Tibial nerve (tissue), 4 donors: ENCODE measurements around the gene DNAH10.

ENCODE experiments used
- EP300 ChIP-seq, 2 donors: sonication (generic); formaldehyde crosslinking; IDR thresholded peaks; one replicate each; pipeline ENCODE4 v1.6.1; 2017; ENCODE audit warnings: antibody characterized with exemption in 2 of 2, mild to moderate bottlenecking in 1 of 2
- POLR2A ChIP-seq, 2 donors: fragments of 450-650 bp; IDR thresholded peaks; one replicate each; pipeline ENCODE4 v1.6.1; 2017; ENCODE audit warnings: antibody characterized with exemption in 2 of 2, mild to moderate bottlenecking in 2 of 2, moderate library complexity in 2 of 2
- TF ChIP-seq, protein P1 (sequence below), 5 experiments: fragments of 200-600 bp in 3 of 5; fragments of 450-650 bp in 2 of 5; sonication (generic) in 3 of 5; IDR thresholded peaks; one replicate each; pipeline ENCODE4 v1.5.1; 2016 to 2019; ENCODE audit warnings: antibody characterized with exemption in 5 of 5, mild to moderate bottlenecking in 3 of 5, moderate library complexity in 2 of 5

GRCh38 chr12:123900871-123901376, 138.8 kb downstream of the DNAH10 start:
- TF ChIP-seq, protein P1, sequence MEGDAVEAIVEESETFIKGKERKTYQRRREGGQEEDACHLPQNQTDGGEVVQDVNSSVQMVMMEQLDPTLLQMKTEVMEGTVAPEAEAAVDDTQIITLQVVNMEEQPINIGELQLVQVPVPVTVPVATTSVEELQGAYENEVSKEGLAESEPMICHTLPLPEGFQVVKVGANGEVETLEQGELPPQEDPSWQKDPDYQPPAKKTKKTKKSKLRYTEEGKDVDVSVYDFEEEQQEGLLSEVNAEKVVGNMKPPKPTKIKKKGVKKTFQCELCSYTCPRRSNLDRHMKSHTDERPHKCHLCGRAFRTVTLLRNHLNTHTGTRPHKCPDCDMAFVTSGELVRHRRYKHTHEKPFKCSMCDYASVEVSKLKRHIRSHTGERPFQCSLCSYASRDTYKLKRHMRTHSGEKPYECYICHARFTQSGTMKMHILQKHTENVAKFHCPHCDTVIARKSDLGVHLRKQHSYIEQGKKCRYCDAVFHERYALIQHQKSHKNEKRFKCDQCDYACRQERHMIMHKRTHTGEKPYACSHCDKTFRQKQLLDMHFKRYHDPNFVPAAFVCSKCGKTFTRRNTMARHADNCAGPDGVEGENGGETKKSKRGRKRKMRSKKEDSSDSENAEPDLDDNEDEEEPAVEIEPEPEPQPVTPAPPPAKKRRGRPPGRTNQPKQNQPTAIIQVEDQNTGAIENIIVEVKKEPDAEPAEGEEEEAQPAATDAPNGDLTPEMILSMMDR (IDR thresholded peaks at IDR 0.05), result no peak
- TF ChIP-seq EP300 (IDR thresholded peaks at IDR 0.05) (no peak), POLR2A (IDR thresholded peaks at IDR 0.05) (no peak)
